HG02763 (cell line): ENCODE measurements around the gene PDK4.

ENCODE experiments used
- ATAC-seq: cut with Tn5 transposase; IDR thresholded peaks from one replicate; pipeline ENCODE4 v1.9.1; 2021; ENCODE audit warnings: mild to moderate bottlenecking, moderate library complexity; ENCODE audit not compliant: unreplicated experiment

The PDK4 gene

GRCh38 chr7:95535662-95536061 is 60.7 kb downstream of the PDK4 start:
- ATAC-seq: no peak

GRCh38 chr7:95534796-95535195 is 61.5 kb downstream of the PDK4 start:
- no peak for ATAC-seq
